Measurements from ENCODE around the gene FLT4.

Gene FLT4

GRCh38 chr5:180583738-180584137, 65.7 kb downstream of the FLT4 start:
- POLR2A ChIA-PET, result no interaction called here
- no peak for DNase-seq (ENCODE audit: extremely low spot score)

GRCh38 chr5:180580681-180581080, 68.7 kb downstream of the FLT4 start:
- ChIA-PET POLR2A (no interaction called here), CTCF (interaction anchor here (1.4 to 1.7 kb wide), 3 partner anchors 10 to 25 kb away, joined by 4 to 8 read pairs (median 7); no protein-coding TSS in a partner anchor)
- DNase-seq (ENCODE audit: extremely low spot score), result no peak
- TF ChIP-seq CTCF (IDR thresholded peaks at IDR 0.05; ENCODE audit: control extremely low read depth, extremely low read depth, low read depth, missing control alignments), result no peak

More at GRCh38 chr5:180583738-180584137, 65.7 kb downstream of the FLT4 start:
- no peak for TF ChIP-seq CTCF (IDR thresholded peaks at IDR 0.05; ENCODE audit: control extremely low read depth, extremely low read depth, low read depth, missing control alignments)
- CTCF ChIA-PET, result no interaction called here

GRCh38 chr5:180575571-180575970, 73.8 kb downstream of the FLT4 start:
- ChIA-PET POLR2A (no interaction called here), CTCF (interaction anchor here (1.5 kb wide), 1 partner anchor 31 kb away, joined by 3 read pairs; no protein-coding TSS in a partner anchor)
- no peak for DNase-seq (ENCODE audit: extremely low spot score)
- TF ChIP-seq CTCF (IDR thresholded peaks at IDR 0.05; ENCODE audit: control extremely low read depth, extremely low read depth, low read depth, missing control alignments), result no peak

GRCh38 chr5:180568914-180569313, 80.5 kb downstream of the FLT4 start:
- ChIA-PET POLR2A (no interaction called here), CTCF (interaction anchor here (1.3 to 2.3 kb wide), 2 partner anchors 12 to 15 kb away, joined by 3 to 8 read pairs; no protein-coding TSS in a partner anchor)
- no peak for TF ChIP-seq CTCF (IDR thresholded peaks at IDR 0.05; ENCODE audit: control extremely low read depth, extremely low read depth, low read depth, missing control alignments)
- no peak for DNase-seq (ENCODE audit: extremely low spot score)

- no peak for DNase-seq (ENCODE audit: extremely low spot score)
- ChIA-PET CTCF (no interaction called here), POLR2A (no interaction called here)
- TF ChIP-seq CTCF (IDR thresholded peaks at IDR 0.05; ENCODE audit: control extremely low read depth, extremely low read depth, low read depth, missing control alignments), result no peak
These were observed 85.4 kb downstream of the FLT4 start for GRCh38 chr5:180563994-180564393.

GRCh38 chr5:180558232-180558631, 91.2 kb downstream of the FLT4 start:
- CTCF ChIA-PET, result interaction anchor here (0.8 kb wide), 1 partner anchor 12 kb away, joined by 3 read pairs; no protein-coding TSS in a partner anchor

More at GRCh38 chr5:180558232-180558631, 91.2 kb downstream of the FLT4 start:
- DNase-seq (ENCODE audit: extremely low spot score), result no peak
- POLR2A ChIA-PET, result no interaction called here
- TF ChIP-seq CTCF (IDR thresholded peaks at IDR 0.05; ENCODE audit: control extremely low read depth, extremely low read depth, low read depth, missing control alignments), result no peak

Data from GM10248 (cell line).